Gastrocnemius medialis (tissue), 4 donors: ENCODE measurements around the gene LOC128125822.

ENCODE experiments used
- CTCF ChIP-seq, 5 experiments: fragments of 450-650 bp in 3 of 5; fragments of 200-600 bp in 2 of 5; sonication (generic) in 2 of 5; IDR thresholded peaks in 4 of 5; conservative IDR thresholded peaks in 1 of 5; 1 replicate in 4 of 5; 2 replicates in 1 of 5; pipeline ENCODE4 v1.5.1; 2016 to 2019; ENCODE audit warnings: antibody characterized with exemption in 5 of 5, mild to moderate bottlenecking in 3 of 5, moderate library complexity in 3 of 5
- POLR2A ChIP-seq, 2 donors: fragments of 450-650 bp; IDR thresholded peaks; one replicate each; pipeline ENCODE4 v1.6.1; 2017; ENCODE audit warnings: antibody characterized with exemption in 2 of 2, mild to moderate bottlenecking in 2 of 2, moderate library complexity in 2 of 2

GRCh38 chr6:63580704-63580961, 8.4 kb downstream of the LOC128125822 start:
- TF ChIP-seq CTCF (IDR thresholded peaks at IDR 0.05 in 4 of 5, conservative IDR thresholded peaks at IDR 0.05 in 1 of 5) (no peak), POLR2A (IDR thresholded peaks at IDR 0.05) (no peak)
